DMS114 treated with DMSO at 0.1 percent for 48 hours (cell line): ENCODE measurements around the gene NOVA1.
"Not testable (repeated sequence)": the region's sequence is repeated elsewhere in the genome, so short reads cannot be mapped to it uniquely, and the experiment has no call there.

Experiments
- DNase-seq: peaks from one replicate; lab custom pipeline; 2025; ENCODE audit not compliant: unreplicated experiment; lab: John Stamatoyannopoulos, UW

The NOVA1 gene

GRCh38 chr14:26597589-26598080, at the start of gene NOVA1:
Gene NOVA1 (minus strand): TSS chr14:26598033. CDS start chr14:26597436, 597 bp downstream.
- no peak for DNase-seq

- not testable (repeated sequence) for DNase-seq
Observed at GRCh38 chr14:26645057-26645456, 47.2 kb upstream of the NOVA1 start.

DNA sequence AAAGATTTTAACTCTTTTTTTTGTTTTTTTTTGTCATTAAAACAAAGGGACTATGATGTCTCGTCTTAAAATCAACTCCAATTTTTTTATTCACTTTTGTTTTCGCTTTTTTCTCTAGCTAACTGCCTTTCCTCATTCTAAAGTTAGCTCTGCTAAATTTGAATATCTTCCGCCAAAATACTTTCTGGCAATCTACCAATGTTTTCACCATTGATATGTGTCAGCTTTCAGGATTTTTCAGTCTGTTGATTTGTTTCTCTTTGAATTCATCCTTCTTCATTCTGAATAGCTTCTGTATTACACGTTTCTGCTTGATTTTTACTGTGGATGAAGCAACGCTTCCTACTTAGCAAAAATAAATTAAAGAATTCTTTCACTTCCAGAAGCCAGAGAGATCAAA, 38.7 kb upstream of the NOVA1 start:
- no peak for DNase-seq

DNA sequence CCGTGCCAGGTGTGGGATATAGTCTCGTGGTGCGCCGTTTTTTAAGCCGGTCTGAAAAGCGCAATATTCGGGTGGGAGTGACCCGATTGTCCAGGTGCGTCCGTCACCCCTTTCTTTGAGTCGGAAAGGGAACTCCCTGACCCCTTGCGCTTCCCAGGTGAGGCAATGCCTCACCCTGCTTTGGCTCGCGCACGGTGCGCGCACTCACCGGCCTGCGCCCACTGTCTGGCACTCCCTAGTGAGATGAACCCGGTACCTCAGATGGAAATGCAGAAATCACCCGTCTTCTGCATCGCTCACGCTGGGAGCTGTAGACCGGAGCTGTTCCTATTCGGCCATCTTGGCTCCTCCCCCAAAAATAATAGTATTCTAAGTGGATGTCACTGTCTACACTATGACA, 37.1 kb upstream of the NOVA1 start:
- DNase-seq: not testable (repeated sequence)

DNA sequence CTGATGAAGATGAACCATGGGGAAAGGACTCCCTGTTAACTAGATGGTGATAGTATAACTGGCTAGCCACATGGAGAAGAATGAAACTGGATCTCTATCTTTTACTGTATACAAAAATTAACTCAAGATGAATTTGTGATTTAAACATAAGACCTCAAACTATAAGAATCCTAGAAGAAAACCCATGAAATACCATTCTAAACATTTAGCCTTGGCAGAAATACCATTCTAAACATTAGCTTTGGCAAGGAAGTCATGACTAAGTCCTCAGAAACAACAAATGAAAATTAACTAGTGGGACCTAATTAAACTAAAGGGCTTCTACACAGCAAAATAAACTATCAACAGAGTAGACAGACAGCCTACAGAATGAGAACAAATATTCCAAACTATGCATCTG, 28.4 kb upstream of the NOVA1 start:
- no peak for DNase-seq

- DNase-seq: no peak
Observed at GRCh38 chr14:26622611-26623010, 24.8 kb upstream of the NOVA1 start.

GRCh38 chr14:26621807-26622560, 24.2 kb upstream of the NOVA1 start:
- DNase-seq: no peak

DNA sequence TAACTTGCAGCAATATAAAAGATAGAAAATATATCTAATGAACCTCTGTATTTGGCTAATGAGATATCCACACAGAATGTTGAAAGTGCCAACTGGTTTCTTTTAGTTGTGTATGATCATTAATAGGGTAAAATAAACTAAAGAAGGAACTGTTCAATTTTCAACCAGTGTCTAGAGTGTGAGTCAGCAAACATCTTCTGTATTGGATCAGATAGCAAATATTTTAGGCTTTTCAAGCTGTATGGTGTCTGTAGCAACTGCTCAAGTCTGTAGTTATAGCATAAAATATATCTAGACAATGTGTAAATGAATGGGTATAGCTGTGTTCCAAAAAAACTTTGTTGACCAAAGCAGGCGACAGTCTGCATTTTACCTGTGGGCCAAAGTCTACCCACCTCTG, 23.5 kb upstream of the NOVA1 start:
- DNase-seq: no peak

DNA sequence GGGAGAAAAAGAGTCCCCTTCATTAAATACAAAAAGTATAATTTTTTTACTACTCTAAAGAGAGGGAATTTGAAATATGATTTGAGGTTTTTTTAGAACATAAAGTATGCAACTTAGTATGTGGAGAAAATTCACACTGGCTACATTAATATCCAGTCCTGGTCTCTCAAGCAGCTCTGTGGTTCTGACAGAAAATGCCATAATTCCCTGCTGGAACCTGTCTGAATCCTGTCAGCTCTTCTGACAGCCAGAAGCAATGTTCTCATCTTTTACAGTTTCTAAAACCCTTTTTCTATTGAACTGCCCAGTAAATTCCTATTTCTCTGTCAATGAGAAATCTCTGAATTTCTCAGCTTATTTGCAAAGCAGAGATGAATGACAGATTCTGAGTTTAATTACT, 13.4 kb upstream of the NOVA1 start:
- no peak for DNase-seq

DNA sequence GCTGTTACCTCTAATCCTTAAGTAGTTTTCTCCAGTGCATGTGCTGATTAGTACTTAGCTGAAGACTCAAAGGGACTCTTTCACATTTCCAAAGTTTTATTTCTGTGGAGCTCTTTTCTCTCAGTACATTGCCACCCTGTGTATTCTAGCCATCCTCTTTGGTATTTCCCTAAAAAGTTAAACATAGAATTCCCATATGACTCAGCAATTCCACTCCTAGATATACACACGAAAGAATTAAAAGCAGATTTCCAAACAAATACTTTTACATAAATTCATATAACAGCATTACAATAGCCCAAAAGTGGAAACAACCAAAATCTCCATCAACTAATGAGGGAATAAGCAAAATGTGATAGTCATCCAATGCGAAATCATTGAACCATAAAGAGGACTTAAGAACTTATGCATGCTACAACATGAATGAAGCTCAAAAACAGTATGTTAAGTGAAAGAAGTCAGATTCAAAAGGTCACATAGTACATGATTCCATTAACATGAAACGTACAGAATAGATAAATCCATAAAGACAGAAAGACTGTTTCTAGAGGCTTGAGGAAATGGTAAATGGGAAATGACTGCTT, 9.0 kb upstream of the NOVA1 start:
- no peak for DNase-seq

- DNase-seq: no peak
Observed at GRCh38 chr14:26605602-26606001, 7.8 kb upstream of the NOVA1 start.

DNA sequence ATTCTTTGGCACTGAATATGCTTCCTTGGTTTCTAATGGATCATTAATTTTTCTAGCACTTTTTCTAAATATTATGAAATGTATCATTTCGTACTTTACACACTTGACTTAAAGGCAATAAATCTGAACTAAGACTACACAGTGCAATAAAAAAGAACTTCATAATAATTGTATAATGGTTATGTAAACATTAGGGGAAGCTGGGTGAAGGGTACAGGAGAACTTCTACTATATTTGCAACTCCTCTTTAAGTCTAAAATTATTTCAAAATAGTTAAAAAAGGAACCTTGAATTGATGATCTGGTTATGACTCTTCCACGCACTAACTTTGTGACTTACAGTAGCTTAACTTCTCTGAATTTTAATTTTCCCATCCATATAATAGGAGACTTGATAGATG, 5.1 kb upstream of the NOVA1 start:
- no peak for DNase-seq

DNA sequence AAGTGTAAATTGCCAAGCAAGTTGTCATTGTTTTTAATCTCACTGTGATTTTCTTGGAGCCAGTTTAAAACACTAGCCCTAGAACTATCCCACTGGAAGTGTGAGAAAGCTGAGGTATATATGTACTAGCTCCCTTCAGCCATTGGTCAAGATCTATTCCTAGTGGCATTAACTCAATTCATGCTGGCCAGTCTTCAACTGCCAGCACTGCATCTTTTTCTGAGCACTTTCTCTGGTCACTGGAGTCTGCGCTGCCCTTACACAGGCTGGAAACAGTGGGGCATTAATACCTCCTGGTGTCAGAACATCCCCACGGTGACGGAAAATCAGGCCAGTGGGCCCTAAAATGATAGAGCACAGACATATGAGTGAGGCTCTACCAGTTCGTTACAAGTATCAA, 4.0 kb upstream of the NOVA1 start:
- no peak for DNase-seq

GRCh38 chr14:26599291-26599690, 1.5 kb upstream of the NOVA1 start:
- DNase-seq: no peak

DNA sequence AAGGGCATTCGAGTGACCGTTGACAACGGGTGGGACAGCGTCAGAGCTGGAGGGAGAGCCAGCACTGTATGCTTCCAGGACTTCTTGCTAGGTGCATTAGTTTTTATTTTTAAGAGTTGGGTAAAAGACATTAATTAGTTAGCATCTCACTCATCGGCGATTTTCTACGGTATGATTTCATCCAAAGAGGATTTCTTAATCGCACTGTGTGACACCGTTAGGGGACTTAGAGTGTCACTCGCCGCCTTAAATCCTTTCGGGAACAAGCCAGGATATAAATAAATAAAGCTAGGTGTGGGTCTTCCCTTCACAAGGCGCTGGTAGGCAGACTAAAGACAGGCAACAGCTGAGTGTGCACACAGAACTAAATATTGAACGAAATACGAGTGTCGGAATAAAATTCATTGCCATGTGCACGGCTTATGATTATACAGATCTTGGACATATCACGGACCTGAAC, 869 bp upstream of the NOVA1 start:
- DNase-seq: no peak

GRCh38 chr14:26598081-26598671, 343 bp upstream of the NOVA1 start:
- DNase-seq: peak; percentile 5

DNA sequence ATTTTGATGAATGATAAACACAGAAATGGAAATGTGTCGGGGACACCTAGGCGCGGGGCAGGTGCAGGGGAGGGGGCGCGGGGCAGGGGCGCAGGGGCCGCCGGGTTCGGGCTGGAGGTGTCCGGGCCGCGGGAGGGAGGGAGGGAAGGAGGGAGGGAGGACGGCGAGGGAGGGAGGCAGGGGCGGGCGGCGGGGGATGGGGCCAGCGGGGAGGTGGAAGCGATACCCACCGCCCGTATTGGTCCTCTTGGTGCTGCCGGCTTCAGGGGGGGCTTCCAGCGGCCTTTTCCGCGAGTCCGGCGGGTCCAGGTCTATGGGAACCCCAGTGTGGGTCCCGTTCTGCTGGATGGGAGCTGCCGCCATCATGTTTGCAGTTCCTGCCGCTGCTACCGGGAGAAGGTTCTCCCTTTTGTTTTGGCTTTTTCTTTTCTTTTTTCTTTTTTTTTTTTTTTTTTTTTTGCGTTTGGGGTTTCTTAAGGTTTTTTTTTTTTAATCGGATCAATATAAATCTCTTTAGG, 703 bp downstream of the NOVA1 start:
- DNase-seq: no peak

- DNase-seq: no peak
Observed at GRCh38 chr14:26596543-26597061, 1.2 kb downstream of the NOVA1 start.

- no peak for DNase-seq
Observed at GRCh38 chr14:26595926-26596542, 1.8 kb downstream of the NOVA1 start.

GRCh38 chr14:26594756-26595545, 2.9 kb downstream of the NOVA1 start:
- no peak for DNase-seq
